Stimulated activated naive CD4-positive, alpha-beta T cell (primary cell): Measurements from ENCODE around the gene HNRNPC.

Experiments
- DNase-seq, 6 experiments: peaks; one replicate each; lab custom pipeline; 2025; lab: John Stamatoyannopoulos, UW

Gene HNRNPC

DNA sequence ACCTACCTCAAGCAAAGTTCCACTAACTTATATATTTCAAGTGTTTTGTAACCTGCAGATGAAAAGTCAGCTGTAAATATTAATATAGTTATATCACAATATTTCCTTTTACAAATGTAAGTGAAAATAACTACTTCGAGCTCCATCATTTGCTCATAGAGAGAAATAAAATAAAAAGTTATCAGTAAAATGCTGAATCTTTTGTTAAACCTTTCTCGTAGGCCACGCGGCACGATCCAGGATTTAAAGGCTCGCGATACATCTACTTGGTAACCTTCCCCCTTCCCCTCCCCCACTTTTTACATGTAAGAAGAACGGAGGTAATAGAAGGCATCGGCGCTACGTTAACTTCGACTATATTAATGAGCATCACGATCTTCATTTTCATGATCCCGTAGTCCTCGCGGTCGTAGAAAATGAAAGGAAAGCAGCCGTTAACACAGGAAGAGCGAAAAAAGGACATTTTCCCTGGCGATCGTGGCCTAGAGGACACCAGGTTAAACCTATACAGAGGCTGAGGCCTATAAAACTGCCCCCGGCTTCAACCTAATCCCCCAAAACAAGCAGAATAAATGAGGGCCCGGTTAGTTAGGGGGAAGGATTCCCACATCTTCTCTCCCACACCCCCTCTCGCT lies 508 bp downstream of the HNRNPC start:
- DNase-seq: peak in 5 of 6 experiments; percentile 25 to 73 (median 35)

- DNase-seq: peak in 1 of 6 experiments; percentile 14
Measured at GRCh38 chr14:21267886-21268616, 1.2 kb downstream of the HNRNPC start.

- no peak for DNase-seq
Measured at GRCh38 chr14:21267431-21267845, 1.8 kb downstream of the HNRNPC start.

GRCh38 chr14:21264025-21264801 lies 5.0 kb downstream of the HNRNPC start:
- no peak for DNase-seq

GRCh38 chr14:21263284-21264024 lies 5.8 kb downstream of the HNRNPC start:
- no peak for DNase-seq

DNA sequence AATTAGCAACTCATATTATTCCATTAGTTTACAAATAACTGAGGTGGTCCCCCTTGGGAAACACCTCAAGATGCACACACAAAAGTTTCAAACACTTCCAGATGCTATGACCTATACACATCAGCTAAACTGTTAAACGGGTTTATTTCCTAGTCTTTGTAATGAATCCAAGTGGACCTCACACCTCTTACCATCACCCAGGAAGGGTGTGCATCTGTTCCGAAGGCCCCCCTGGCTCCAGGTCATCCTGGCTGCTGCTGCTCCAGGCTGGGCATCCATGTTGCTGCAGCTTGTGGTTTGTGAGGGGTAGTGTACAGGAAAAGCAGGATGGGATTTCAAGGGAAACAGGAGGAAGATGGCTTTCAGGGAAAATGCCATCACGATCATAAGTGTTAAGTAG lies 6.8 kb downstream of the HNRNPC start:
- DNase-seq: no peak

GRCh38 chr14:21261824-21262223 lies 7.4 kb downstream of the HNRNPC start:
- DNase-seq: no peak

GRCh38 chr14:21258889-21259787 lies 10.1 kb downstream of the HNRNPC start:
- DNase-seq: peak in 1 of 6 experiments; percentile 33

DNA sequence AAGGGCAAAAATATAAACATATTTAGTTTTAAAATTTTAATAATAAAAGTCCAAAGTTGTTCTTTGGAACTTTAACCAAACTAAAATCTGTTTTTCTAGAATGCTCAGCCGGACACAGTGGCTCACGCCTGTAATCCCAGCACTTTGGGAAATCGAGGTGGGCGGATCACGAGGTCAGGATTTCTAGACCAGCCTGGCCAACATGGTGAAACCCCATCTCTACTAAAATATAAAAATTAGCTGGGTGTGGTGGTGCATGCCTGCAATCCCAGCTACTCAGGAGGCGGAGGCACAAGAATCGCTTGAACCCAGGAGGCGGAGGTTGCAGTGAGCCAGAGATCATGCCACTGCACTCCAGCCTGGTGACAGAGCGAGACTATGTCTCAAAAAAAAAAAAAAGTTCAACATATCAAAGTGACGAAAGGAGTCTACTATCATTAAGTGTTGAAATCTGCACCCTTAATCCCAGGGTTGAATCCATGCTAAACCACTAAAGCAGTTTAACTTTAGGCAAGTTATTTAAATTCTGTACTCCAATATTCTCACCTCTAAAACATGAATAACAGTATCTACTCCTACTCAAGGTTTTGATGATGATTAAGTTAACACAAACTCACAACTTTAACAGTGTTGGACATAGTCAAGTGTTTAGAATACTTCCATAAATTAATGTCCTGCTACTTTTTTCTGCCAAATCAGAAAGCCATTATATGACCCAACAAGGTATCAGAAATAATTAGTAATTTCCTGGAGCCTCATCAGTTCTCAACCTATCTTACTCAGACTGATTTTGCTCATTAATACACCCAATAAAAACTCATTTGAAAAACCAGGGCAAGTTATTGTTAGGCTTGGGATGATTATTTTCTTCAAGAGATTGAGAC lies 11.0 kb downstream of the HNRNPC start:
- peak in 1 of 6 experiments; percentile 33 for DNase-seq

DNA sequence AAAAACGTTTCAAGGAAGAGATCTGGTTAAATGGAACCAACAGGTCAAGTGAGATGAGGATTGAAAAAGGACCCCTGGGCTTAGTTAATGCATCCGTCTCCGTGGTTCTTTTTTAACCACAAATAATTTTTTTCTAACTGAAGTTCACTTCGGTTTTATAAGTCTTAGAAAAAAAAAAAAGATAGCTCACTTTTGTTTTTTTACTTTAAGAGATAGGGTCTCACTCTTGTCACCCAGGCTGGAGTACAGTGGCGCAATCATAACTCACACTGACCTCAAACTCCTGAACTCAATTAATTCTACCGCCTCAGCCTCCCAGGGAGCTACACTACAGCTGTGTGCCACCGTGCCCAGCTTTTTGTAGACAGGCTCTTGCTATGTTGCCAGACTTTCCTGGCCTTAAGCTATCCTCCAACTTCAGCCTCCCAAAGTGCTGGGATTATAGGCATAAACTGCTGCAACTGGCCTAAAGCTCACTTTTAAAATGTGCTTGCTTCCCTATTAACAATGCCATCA lies 11.8 kb downstream of the HNRNPC start:
- no peak for DNase-seq

DNA sequence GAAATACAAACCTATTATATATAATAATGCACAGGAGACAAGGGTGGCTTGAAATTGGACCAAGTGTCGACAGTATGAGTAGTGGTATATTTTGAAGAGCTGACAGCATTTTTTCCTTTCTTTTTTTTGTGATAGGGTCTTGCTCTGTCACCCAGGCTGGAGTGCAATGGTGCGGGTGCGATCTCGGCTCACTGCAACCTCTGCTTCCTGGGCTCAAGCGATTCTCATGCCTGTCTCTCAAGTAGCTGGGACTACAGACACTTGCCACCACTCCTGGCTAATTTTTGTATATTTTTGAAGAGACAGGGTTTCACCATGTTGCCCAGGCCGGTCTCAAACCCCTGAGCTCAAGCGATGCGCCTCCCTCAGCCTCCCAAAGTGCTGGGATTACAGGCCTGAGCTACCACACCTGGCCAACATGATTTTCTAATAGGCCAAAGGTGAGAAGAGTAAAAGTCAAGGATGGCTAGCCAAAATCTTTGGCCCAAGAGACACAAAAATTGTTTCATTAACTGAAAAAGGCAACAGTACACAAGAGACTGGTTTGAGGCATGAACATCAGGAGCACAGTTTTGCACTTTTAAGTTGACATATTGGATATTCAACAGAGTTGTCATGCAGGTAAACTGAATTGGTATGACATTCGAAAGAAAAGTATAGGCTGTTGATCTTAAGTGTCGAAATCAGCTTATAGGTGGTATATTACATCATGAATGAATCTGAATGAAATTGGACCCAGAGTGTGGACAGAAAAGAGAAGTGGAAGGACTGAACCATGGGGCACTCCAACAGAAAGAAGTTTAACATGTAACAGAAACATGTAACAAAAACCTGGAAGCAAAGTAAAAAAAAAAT lies 12.5 kb downstream of the HNRNPC start:
- peak in 1 of 6 experiments; percentile 30 for DNase-seq

DNA sequence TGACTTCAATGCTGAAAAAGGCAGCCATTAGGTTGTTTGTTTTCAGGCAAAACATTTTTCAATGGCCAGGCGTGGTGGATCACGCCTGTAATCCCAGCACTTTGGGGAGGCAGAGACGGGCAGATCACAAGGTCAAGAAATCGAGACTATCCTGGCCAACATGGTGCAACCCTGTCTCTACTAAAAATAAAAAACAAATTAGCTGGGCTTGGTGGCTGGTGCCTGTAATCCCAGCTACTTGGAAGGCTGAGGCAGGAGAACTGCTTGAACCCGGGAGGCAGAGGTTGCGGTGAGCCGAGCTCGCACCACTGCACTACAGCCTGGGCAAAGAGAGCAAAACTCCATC lies 13.2 kb downstream of the HNRNPC start:
- peak in 1 of 6 experiments; percentile 30 for DNase-seq

DNA sequence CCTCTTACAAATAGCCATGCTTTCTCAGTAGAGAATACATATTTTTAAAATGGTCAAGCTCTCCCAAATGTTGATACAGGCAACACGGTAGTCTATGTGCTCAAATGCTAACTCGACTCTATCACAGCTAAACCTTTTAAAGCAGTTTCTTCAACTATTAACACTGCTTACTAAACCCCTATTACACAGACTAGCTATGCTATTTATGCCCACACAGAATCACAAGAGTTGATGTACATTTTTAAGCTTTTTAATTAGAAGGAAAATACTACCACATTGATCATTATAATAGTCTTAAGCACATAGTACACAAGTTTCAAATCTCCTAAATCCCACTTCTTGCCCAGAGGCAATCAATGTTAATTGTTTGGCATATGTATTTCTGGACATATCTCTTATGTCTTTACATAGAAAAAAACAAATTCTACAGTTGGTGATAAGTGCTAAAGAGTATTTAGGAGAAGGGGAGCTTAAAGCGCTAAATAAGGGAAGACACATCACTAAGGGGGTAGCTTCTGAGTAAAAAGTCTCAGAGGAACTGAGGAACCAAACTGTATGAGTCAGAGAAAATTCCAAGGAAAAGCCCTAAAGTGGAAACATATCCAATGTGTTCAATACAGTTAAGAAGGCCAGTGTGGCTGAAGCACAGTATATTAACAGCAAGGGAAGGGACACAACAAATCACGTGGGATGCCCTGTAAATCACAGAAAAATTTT lies 13.7 kb downstream of the HNRNPC start:
- DNase-seq: no peak

- no peak for DNase-seq
Measured at GRCh38 chr14:21252149-21252548, 17.1 kb downstream of the HNRNPC start.

DNA sequence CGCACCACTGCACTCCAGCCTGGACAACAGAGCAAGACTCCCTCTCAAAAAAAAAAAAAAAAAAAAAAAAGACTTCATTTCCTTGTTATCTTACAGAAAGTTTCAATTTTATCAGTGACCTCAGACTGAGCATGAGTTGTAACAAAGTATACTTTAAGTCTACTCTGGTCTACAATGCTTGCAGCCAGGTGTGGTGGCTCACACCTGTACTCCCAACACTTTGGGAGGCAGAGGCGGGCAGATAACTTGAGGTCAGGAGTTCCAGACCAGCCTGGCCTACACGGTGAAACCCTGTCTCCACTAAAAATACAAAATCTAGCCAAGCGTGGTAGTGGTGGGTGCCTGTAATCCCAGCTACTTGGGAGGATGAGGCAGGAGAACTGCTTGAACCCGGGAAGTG lies 18.0 kb downstream of the HNRNPC start:
- DNase-seq: no peak

- DNase-seq: no peak
Measured at GRCh38 chr14:21248739-21249411, 20.4 kb downstream of the HNRNPC start.

- no peak for DNase-seq
Measured at GRCh38 chr14:21248338-21248737, 20.9 kb downstream of the HNRNPC start.

DNA sequence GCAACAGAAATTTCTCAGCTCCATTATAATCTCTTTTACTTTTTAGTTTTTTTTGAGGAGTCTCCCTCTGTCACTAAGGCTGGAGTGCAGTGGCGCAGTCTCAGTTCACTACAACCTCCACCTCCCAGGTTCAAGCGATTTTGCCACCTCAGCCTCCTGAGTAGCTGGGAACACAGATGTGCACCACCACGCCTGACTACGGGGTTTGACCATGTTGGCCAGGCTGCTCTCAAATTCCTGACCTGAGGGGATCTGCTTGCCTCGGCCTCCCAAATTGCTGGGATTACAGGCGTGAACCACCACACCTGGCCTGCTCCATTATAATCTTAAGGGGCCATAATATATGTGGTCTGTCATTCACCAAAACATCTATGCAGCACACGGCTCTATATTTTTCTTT lies 23.4 kb downstream of the HNRNPC start:
- no peak for DNase-seq
